ENCODE results near the gene EFNB2.

EFNB2 gene

DNA sequence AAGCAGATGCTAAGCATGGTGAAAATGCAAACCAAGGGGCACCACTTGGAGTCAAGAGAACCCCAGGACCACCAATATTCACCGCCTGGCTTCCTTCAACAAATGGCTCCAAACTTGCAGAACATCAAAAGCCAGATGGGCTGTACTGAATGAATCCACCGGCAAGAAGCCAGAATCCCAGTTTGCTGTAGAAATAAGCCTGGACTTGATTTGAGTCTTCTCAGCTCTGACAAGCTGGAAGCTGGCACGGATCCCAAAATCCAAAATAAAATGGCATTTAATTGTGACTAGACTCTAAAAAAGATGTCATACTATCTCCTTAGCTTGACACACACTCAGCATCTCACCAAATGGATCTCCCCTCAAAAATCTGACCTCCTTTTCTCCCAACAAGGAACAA is 11.9 kb downstream of the EFNB2 start:
- ATAC-seq = no peak

GRCh38 chr13:106522898-106523525 is 12.4 kb downstream of the EFNB2 start:
- no peak for ATAC-seq

DNA sequence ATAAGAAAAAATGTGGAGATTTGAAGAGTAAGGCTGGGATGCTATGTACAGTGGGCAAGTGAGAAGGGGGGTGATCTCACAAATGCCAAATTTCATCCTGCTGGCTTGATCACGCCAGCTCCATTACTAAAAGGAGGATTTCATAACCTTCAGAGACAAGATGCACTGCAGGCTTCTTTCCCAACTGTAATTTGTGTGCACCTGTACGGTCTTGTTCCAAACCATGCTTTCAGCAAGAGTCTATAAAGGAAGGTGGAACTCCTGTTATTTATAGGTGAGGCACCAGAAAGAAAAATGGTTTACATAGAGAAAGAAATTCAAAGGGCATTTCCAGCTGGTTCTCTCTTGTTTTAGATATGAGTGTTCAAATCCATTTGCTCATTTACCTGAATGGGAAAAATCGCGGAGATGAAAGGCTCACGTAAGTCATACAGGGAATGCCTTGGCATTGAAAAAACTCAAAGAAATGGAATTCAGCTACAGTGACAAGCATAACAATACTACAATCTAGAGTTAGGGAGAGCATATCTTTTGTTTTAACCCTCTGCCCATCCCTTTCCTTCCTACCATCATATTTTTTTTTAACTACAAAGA is 13.3 kb downstream of the EFNB2 start:
- ATAC-seq = no peak

DNA sequence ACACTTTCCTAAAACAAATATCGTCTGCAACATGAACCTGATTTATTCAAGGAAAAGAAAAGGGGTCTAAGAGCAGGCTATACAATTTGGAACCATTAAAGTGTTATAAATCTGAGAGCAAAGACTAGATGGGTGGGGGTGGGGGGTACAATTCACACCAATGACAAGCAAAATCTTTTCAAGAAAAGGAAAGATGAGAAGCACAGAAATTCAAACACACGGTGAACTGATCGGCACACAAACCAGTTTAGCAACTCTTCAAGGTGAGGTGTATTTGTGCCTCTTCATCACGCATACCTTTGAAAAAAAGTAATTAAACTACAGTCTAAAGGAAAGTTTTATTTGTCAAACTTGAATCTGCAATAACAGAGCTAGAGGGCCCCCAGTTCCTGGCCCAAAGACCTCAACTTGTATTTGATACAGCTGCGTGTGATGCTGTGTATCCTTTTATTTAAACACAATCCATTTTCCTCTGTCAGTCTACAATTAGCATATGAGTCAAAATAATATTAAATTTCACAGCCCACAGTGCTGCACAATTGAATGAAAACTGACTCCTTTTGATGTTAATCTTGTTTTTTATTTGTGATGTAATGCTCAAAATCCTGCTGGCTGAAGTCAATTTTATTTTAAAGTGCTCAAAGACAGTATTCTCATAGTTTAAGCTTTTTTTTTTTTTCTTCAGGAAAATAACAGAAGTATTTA is 14.2 kb downstream of the EFNB2 start:
- ATAC-seq = no peak

DNA sequence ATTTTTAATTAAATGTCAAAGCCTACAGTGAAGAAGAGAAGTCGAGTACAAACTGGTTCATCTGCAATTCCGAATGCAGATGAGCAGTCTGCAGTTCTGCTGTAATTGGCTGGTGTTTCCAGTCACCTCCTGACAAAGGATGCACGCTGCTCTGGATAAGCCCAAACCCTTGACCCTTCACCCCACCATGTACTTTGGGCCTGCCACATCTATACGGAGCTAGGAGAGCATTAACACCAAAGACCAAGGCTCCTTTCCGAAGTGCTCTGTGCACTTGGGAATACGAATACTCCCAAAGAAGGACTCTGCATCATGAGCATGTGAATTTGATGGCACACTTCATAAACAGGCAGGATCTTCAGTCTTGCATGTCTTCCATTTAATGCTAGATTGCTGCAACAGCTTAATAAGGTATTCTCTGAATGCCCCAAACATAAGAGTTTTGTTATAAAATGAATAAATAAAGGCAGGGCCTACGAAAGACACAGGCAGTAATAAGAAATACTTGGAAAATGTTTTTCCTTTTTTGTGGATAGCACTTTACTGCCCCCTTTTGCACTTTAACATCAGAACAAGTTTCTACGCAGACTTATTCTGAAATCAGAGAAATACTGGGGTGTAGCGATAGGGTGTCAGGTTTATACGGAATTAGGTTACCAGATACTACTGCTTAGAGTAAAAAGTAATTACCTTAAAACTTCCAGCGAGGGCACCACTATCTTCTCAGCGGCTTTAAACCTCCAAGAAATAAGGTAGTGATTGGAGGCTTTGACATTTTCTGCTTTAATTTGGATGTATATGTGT is 15.0 kb downstream of the EFNB2 start:
- no peak for ATAC-seq

DNA sequence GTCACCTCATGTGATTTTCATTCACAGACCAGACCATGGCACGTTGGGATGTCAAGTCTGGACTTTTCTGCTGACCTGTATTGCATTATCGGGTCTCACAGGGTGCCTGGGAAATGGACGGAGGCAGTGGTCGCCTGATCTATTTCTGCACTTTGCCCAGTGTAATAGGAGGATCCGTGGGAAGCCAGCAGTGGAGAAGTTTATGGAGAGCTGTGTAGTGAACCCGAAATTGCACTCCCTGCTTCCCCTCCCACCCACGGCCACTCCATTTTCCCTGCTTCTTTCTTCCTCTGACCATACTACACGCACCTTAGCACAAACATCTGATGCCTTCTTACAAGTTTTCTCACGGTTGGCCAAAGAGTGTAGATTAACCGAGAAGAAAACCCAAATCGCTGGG is 16.9 kb downstream of the EFNB2 start:
- no peak for ATAC-seq

- ATAC-seq = no peak
These were observed 18.2 kb downstream of the EFNB2 start for GRCh38 chr13:106517109-106517847.

- ATAC-seq = no peak
These were observed 19.7 kb downstream of the EFNB2 start for GRCh38 chr13:106515635-106516254.

- no peak for ATAC-seq
These were observed 20.4 kb downstream of the EFNB2 start for GRCh38 chr13:106514928-106515634.

DNA sequence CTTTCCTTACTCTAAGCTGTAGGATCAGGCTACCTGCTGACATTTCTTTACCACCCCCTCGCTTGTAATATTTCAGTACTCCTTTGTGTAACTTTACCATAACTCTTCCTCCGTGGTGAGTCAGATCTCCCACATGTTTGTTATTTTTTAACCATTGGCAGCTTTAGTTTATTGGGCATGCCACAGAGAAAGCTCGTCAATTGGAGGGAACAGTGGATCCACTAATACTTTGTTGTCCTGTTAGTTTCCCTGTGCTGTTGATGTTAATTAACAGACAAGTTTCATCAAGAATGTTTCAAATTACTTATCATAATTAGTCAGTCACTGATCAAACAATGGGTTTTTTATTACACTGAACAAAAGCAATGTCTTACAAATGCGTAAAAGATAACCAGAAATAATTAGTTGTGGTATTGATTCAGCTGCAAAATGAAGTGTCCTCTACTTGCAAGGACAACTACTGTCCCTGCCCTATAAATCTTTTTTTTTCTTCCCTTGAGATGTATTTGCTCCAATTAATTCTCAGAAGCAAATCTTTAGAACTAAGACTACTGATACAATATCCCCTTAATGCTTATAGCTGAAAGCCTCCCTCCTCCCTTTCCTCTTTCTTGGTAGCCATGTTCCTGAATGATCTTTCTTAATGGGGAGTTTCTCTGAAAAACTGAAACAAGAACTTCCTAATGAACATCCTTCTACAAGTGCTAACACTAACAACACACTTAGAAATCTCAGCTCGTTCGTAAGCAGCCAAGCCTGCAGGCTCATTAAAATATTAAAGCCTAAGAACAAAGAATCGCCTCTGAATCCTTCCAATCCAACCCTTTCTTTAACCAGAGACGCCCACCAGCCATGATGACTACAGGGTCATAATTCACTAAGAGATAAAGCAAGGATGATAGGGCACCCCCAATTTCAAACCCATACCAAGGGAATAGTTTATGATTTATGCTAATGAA is 22.2 kb downstream of the EFNB2 start:
- ATAC-seq = no peak

- ATAC-seq = peak; percentile 43 to 53
These were observed 27.7 kb downstream of the EFNB2 start for GRCh38 chr13:106507560-106508274.

GRCh38 chr13:106506286-106506685 is 29.2 kb downstream of the EFNB2 start:
- ATAC-seq = no peak

GRCh38 chr13:106505732-106506131 is 29.7 kb downstream of the EFNB2 start:
- ATAC-seq = no peak

GRCh38 chr13:106505295-106505694 is 30.2 kb downstream of the EFNB2 start:
- no peak for ATAC-seq

DNA sequence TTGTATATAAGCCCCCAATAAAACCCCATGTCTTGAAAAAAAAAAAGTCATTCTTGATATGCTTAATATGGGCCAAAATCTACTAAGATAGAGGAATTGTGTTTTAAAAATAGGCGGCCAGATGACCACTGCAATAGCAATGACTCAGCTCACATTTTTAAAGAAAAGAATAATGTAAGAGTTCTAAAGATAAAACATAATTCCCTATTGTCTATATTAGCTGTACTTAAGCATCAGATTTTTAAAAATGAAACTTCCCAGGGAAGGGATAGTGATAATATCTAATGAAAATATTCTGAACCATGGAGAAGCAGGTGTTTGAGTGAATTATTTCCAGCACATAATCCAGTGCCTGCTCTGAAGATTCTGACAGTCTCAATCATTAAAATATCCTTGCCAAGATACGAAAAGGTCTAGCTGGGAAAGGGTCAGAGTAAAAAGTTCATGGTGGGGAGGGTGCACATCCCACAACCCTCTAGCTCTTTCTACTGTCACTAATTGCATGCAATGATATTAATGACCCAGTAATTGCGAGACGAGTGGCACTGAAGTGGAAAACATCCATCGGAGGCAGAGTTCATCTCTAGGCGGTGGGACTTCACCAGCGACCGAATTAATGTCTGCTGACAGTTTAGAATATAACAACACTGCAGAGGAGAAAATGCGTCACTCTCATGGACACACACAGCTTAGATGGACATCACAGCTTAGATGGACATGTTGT is 31.6 kb downstream of the EFNB2 start:
- no peak for ATAC-seq

DNA sequence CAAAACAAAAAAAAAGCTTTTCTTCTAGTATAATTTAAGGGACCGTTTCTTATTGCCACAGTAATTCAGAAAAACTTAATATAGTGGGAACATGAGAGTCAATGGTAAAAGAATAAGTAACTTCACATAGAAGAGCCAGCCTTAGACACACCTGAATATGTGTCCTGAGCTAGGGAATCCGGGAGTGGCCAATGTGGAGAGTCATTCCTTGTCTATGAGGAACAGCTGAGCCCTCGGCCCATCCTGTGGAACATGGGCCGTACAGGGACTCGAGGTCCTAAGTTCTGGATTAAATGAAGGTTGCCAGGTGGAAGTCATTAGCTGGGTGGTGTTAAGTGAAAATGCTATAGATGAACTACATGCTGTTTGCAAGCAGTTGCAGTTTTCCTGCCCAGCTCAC is 32.2 kb downstream of the EFNB2 start:
- no peak for ATAC-seq

- no peak for ATAC-seq
These were observed 35.0 kb downstream of the EFNB2 start for GRCh38 chr13:106500445-106500844.

DNA sequence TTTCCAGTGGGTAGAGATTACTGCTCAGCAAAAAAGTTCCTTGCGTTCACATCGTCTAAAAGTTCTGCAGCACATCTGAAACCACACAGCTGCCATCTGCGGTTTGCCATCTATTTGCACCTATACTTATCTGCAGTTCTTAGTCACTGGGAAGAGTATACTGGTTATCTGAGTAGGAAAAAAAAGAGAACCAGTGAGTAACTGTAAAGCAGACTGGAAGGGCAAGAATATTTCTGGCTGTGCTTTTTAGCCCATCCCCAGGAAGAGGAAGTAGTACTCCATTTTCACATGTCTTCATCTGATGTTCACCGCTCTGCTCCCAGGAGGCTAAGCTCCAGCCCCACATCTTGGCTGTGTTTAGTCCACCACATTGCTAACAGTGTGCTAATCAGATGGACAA is 35.6 kb downstream of the EFNB2 start:
- ATAC-seq = no peak

- no peak for ATAC-seq
These were observed 36.3 kb downstream of the EFNB2 start for GRCh38 chr13:106499113-106499512.

Measured in activated CD4-positive, CD25-positive, alpha-beta regulatory T cell treated with anti-CD3 and anti-CD28 coated beads, Interleukin-2, amount 50 U/mL, for 24 hours (primary cell).